PC-3 (cell line): Measurements from ENCODE around the gene B4GALNT4. TPM values are rescaled to one million over a fixed set of nuclear protein-coding genes. Genes with fewer than 3 reads are reported as not detected.

Experiments used
- ATAC-seq: fragments of 200-7000 bp; cut with Tn5 transposase; 2 replicates; pipeline ENCODE4 v1.9.1; 2020; ENCODE audit warnings: mild to moderate bottlenecking, moderate library complexity
- BruUV-seq: library from RNA; stranded (reverse); fragments of 400-500 nt; replicated peaks from 2 replicates; lab custom pipeline; 2021; lab: Mats Ljungman, UMichigan
- CTCF ChIA-PET: fragments of 300-600 bp; sonication (Branson Sonifier 250); formaldehyde crosslinking; loops from one replicate; lab custom pipeline; 2022; ENCODE audit warnings: antibody characterized with exemption; lab: Charles Lee
- POLR2A ChIA-PET: fragments of 300-600 bp; sonication (Branson Sonifier 250); formaldehyde crosslinking; loops from one replicate; lab custom pipeline; 2022; ENCODE audit warnings: antibody characterized with exemption; ENCODE audit not compliant: unreplicated experiment; lab: Charles Lee
- DNase-seq: peaks from one replicate; pipeline ENCODE4 v3.0.0-alpha.2; 2015
- H2AFZ ChIP-seq: fragments of 300-600 bp; sonication (generic); 2 replicates; pipeline ENCODE4 v1.6.0; 2016; ENCODE audit warnings: antibody characterized with exemption, low read length
- H3F3A ChIP-seq: fragments of 300-600 bp; sonication (generic); one replicate; pipeline ENCODE4 v1.6.0; 2017; ENCODE audit warnings: antibody characterized with exemption, low read length, control low read depth, mild to moderate bottlenecking; ENCODE audit not compliant: unreplicated experiment
- H3K27ac ChIP-seq: fragments of 300-600 bp; sonication (generic); 2 replicates; pipeline ENCODE4 v1.5.1; 2016; ENCODE audit warnings: mild to moderate bottlenecking, low read length
- H3K27me3 ChIP-seq: fragments of 300-600 bp; sonication (generic); 2 replicates; pipeline ENCODE4 v1.6.1; 2016; ENCODE audit warnings: low read length, mixed read lengths
- H3K36me3 ChIP-seq: fragments of 300-600 bp; sonication (generic); 2 replicates; pipeline ENCODE4 v1.6.1; 2016; ENCODE audit warnings: low read depth, mixed run types, low read length, mixed read lengths
- H3K4me1 ChIP-seq: fragments of 300-600 bp; sonication (generic); 2 replicates; pipeline ENCODE4 v1.5.1; 2016; ENCODE audit warnings: low read length; ENCODE audit not compliant: insufficient read depth
- H3K4me2 ChIP-seq: fragments of 300-600 bp; sonication (generic); 2 replicates; pipeline ENCODE4 v1.6.0; 2016; ENCODE audit warnings: low read length
- H3K4me3 ChIP-seq: fragments of 300-600 bp; sonication (generic); 2 replicates; pipeline ENCODE4 v1.5.1; 2016; ENCODE audit warnings: mild to moderate bottlenecking, low read length, mixed read lengths
- H3K79me2 ChIP-seq: fragments of 300-600 bp; sonication (generic); 2 replicates; pipeline ENCODE4 v1.6.1; 2017; ENCODE audit warnings: low read length, mixed read lengths
- H3K9ac ChIP-seq: fragments of 300-600 bp; sonication (generic); 2 replicates; pipeline ENCODE4 v1.6.0; 2016; ENCODE audit warnings: mild to moderate bottlenecking, low read length
- H3K9me2 ChIP-seq: fragments of 300-600 bp; sonication (generic); replicated peaks from 2 replicates; pipeline ENCODE4 v1.6.1; 2016; ENCODE audit warnings: mixed run types, low read length, mixed read lengths
- H3K9me3 ChIP-seq: fragments of 300-600 bp; sonication (generic); 2 replicates; pipeline ENCODE4 v1.6.1; 2016; ENCODE audit warnings: low read length, mixed read lengths
- H4K20me1 ChIP-seq: fragments of 300-600 bp; sonication (generic); 2 replicates; pipeline ENCODE4 v1.6.1; 2016; ENCODE audit warnings: low read length, mixed read lengths
- EZH2 ChIP-seq: fragments of 300-600 bp; sonication (generic); IDR thresholded peaks from one replicate; pipeline ENCODE4 v1.6.1; 2017; ENCODE audit warnings: antibody characterized with exemption, mild to moderate bottlenecking, low read length; ENCODE audit not compliant: unreplicated experiment
- EZH2phosphoT487 ChIP-seq: fragments of 300-600 bp; sonication (generic); IDR thresholded peaks from 2 replicates; pipeline ENCODE4 v1.6.1; 2018; ENCODE audit warnings: mild to moderate bottlenecking, antibody characterized with exemption, low read length, borderline replicate concordance
- intact Hi-C: fragments of 100-400 bp; cut with micrococcal nuclease; formaldehyde crosslinking; loops from 2 replicates; pipeline ENCODE4 v1.9.0; 2023
- total RNA-seq: library from RNA; depleted of rRNA; stranded (reverse); fragments of >200 nt; gene quantifications from 2 replicates; pipeline ENCODE4 v1.2.3, GENCODE V29; 2014
- TF ChIP-seq, protein P1 (sequence below): fragments of 300-600 bp; sonication (generic); conservative IDR thresholded peaks from 2 replicates; pipeline ENCODE4 v1.5.1; 2017; ENCODE audit warnings: antibody characterized with exemption, low read depth, mild to moderate bottlenecking, low read length

The B4GALNT4 gene
- total RNA-seq, 1 experiment from 2014 or later = 52.9 TPM

DNA sequence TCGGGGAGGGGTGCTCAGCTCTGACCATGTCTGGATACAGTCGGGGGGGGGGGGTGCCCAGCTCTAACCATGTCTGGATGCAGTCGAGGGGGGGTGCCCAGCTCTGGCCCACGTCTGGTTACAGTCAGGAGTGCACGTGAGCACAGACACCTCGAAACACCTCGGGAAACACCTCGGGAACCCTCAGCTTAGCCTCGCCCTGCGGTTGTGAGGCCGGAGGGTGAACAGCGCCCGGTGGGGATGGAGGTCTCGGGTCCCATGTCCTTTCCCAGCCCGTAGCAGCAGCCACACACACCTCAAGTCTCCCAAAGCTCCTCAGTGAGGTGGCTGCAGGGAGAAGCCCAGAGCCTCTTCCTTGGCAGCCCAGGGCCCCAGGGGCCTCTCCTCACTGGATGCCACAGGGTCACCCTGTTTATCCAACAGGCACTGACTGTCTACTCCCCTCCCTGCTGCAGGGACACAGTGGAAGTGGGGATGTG lies 43.4 kb downstream of the B4GALNT4 start:
- H3K4me3 ChIP-seq = no peak overlapping the region
- H4K20me1 ChIP-seq = no peaks in the 10 kb centered on the region
- ATAC-seq (no peak), DNase-seq (no peak)
- H3K9me3 ChIP-seq = no peaks in the 10 kb centered on the region
- ChIA-PET CTCF (interaction anchor here (0.7 kb wide), 1 partner anchor 36 kb away, joined by 3 read pairs; no protein-coding TSS in a partner anchor), POLR2A (no interaction called here)
- H3K9me2 ChIP-seq = no peaks in the 10 kb centered on the region
- intact Hi-C loops = no loop called here
- H3K4me2 ChIP-seq = no peak overlapping the region
- no peaks in the 10 kb centered on the region for H3K36me3 ChIP-seq
- no peak overlapping the region for H2AFZ ChIP-seq
- no peaks in the 10 kb centered on the region for H3K27me3 ChIP-seq
- no TSS peak for BruUV-seq
- peaks cover 25% of the 10 kb centered on the region for H3K79me2 ChIP-seq
- peaks cover 23% of the 10 kb centered on the region for H3K4me1 ChIP-seq
- no peak overlapping the region for H3K27ac ChIP-seq
- no peaks in the 10 kb centered on the region for H3F3A ChIP-seq
- H3K9ac ChIP-seq = no peak overlapping the region
- TF ChIP-seq, protein P1, sequence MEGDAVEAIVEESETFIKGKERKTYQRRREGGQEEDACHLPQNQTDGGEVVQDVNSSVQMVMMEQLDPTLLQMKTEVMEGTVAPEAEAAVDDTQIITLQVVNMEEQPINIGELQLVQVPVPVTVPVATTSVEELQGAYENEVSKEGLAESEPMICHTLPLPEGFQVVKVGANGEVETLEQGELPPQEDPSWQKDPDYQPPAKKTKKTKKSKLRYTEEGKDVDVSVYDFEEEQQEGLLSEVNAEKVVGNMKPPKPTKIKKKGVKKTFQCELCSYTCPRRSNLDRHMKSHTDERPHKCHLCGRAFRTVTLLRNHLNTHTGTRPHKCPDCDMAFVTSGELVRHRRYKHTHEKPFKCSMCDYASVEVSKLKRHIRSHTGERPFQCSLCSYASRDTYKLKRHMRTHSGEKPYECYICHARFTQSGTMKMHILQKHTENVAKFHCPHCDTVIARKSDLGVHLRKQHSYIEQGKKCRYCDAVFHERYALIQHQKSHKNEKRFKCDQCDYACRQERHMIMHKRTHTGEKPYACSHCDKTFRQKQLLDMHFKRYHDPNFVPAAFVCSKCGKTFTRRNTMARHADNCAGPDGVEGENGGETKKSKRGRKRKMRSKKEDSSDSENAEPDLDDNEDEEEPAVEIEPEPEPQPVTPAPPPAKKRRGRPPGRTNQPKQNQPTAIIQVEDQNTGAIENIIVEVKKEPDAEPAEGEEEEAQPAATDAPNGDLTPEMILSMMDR = no peak
- TF ChIP-seq EZH2 (no peak), EZH2phosphoT487 (no peak)

DNA sequence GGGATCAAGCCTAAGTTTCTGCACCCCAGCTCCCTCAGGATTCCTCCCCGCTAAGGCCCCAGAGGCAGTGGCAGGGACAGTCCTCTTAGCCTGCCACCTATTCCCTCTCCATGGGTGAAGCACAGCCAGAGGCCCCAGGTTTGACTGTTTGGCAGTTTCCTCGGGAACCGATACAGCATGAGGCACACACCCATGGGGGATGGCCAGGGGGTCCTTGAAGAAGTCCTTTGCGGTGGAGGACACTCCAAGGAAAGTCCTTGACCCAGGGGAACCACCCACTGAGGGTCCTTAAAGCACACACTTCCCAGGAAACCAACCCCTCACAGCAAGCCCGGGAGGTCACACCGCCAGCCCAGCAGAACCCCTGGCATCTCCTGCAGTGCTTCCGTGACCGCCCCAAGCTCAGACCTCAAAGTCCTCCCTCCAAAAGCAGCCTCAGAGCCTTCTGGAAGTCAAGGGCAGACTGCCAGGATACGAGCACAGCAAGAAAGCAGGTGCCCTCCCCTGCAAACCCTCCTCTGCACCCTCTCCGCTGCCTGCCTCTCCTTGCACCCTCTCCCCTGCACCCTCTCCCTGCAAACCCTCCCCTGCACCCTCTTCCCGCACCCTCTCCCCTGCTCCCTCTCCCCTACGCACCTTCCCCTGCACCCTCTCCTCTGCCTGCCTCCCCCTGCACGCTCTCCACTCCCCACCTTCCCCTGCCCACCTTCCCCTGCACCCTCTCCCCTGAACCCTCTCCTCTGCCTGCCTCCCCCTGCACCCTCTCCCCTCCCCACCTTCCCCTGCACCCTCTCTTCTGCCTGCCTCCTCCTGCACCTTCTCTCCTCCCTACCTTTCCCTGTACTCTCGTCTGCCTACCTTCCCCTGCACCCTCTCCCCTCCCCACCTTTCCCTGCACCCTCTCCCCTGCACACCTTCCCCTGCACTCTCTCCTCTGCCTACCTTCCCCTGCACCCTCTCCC lies 44.1 kb downstream of the B4GALNT4 start:
- H3K4me3 ChIP-seq = no peak overlapping the region
- DNase-seq = no peak
- H3K9ac ChIP-seq = no peak overlapping the region
- H3K9me2 ChIP-seq = no peaks in the 10 kb centered on the region
- intact Hi-C loops = loop anchor here (2.0 kb wide), 1 partner anchor 35 kb away; no protein-coding TSS in a partner anchor
- H3K27ac ChIP-seq = no peak overlapping the region
- no peak overlapping the region for H2AFZ ChIP-seq
- H3K9me3 ChIP-seq = no peaks in the 10 kb centered on the region
- no TSS peak for BruUV-seq
- H4K20me1 ChIP-seq = no peaks in the 10 kb centered on the region
- H3K4me1 ChIP-seq = peaks cover 27% of the 10 kb centered on the region
- ATAC-seq = no peak
- ChIA-PET POLR2A (no interaction called here), CTCF (no interaction called here)
- H3K79me2 ChIP-seq = peaks cover 25% of the 10 kb centered on the region
- no peaks in the 10 kb centered on the region for H3K27me3 ChIP-seq
- no peaks in the 10 kb centered on the region for H3F3A ChIP-seq
- H3K36me3 ChIP-seq = no peaks in the 10 kb centered on the region
- TF ChIP-seq EZH2phosphoT487 = no peak
- TF ChIP-seq, protein P1 = no peak
- TF ChIP-seq EZH2 = no peak
- no peak overlapping the region for H3K4me2 ChIP-seq
